Mesothelial cell of epicardium (in vitro differentiated cells): ENCODE results near the gene GLB1L2. TPM values are rescaled to one million over a fixed set of nuclear protein-coding genes. Genes with fewer than 3 reads are reported as not detected.

Experiments
- DNase-seq, 2 experiments: peaks; one replicate each; pipeline ENCODE4 v3.0.0; 2021; ENCODE audit warnings: low spot score in 2 of 2; ENCODE audit not compliant: unreplicated experiment in 2 of 2
- H3K27ac Mint-ChIP-seq: 2 replicates; pipeline ENCODE4 v1.8.0; 2021; ENCODE audit warnings: mixed read lengths
- H3K27me3 Mint-ChIP-seq: 2 replicates; pipeline ENCODE4 v1.8.0; 2021; ENCODE audit warnings: low read depth, mixed read lengths
- H3K36me3 Mint-ChIP-seq: 2 replicates; pipeline ENCODE4 v1.8.0; 2021; ENCODE audit warnings: mixed read lengths
- H3K4me1 Mint-ChIP-seq: 2 replicates; pipeline ENCODE4 v1.8.0; 2021; ENCODE audit warnings: mixed read lengths
- H3K4me3 Mint-ChIP-seq: 2 replicates; pipeline ENCODE4 v1.8.0; 2021; ENCODE audit warnings: mild to moderate bottlenecking, moderate library complexity, mixed read lengths
- H3K9me3 Mint-ChIP-seq: 2 replicates; pipeline ENCODE4 v1.8.0; 2021; ENCODE audit warnings: mixed read lengths
- total RNA-seq: library from RNA; stranded (reverse); gene quantifications from 3 replicates; pipeline ENCODE4 v1.2.1, GENCODE V29; 2021
- TF ChIP-seq, protein P1 (sequence below): fragments of 200-600 bp; sonication (generic); IDR thresholded peaks from one replicate; pipeline ENCODE4 v1.5.0; 2021; ENCODE audit warnings: antibody characterized with exemption; ENCODE audit not compliant: unreplicated experiment

GLB1L2 gene
- total RNA-seq, 1 donor from 2014 or later = 9.5 TPM

GRCh38 chr11:134372961-134373360 is 41.2 kb downstream of the GLB1L2 start:
- Mint-ChIP-seq H3K4me1 (no peaks in the 10 kb centered on the region), H3K9me3 (no peaks in the 10 kb centered on the region), H3K36me3 (no peaks in the 10 kb centered on the region), H3K27ac (no peak overlapping the region), H3K4me3 (no peak overlapping the region), H3K27me3 (no peaks in the 10 kb centered on the region)
- no peak for DNase-seq
- TF ChIP-seq, protein P1, sequence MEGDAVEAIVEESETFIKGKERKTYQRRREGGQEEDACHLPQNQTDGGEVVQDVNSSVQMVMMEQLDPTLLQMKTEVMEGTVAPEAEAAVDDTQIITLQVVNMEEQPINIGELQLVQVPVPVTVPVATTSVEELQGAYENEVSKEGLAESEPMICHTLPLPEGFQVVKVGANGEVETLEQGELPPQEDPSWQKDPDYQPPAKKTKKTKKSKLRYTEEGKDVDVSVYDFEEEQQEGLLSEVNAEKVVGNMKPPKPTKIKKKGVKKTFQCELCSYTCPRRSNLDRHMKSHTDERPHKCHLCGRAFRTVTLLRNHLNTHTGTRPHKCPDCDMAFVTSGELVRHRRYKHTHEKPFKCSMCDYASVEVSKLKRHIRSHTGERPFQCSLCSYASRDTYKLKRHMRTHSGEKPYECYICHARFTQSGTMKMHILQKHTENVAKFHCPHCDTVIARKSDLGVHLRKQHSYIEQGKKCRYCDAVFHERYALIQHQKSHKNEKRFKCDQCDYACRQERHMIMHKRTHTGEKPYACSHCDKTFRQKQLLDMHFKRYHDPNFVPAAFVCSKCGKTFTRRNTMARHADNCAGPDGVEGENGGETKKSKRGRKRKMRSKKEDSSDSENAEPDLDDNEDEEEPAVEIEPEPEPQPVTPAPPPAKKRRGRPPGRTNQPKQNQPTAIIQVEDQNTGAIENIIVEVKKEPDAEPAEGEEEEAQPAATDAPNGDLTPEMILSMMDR = no peak

GRCh38 chr11:134373591-134374052 is 41.8 kb downstream of the GLB1L2 start:
- TF ChIP-seq, protein P1 = no peak
- Mint-ChIP-seq H3K36me3 (no peaks in the 10 kb centered on the region), H3K4me3 (no peak overlapping the region), H3K27ac (no peak overlapping the region), H3K27me3 (no peaks in the 10 kb centered on the region), H3K4me1 (no peaks in the 10 kb centered on the region), H3K9me3 (no peaks in the 10 kb centered on the region)
- DNase-seq = no peak

GRCh38 chr11:134374171-134374570 is 42.4 kb downstream of the GLB1L2 start:
- H3K36me3 Mint-ChIP-seq = no peaks in the 10 kb centered on the region
- TF ChIP-seq, protein P1 = no peak
- no peak overlapping the region for H3K27ac Mint-ChIP-seq
- no peaks in the 10 kb centered on the region for H3K4me1 Mint-ChIP-seq
- DNase-seq = no peak
- H3K4me3 Mint-ChIP-seq = no peak overlapping the region
- no peaks in the 10 kb centered on the region for H3K27me3 Mint-ChIP-seq
- no peaks in the 10 kb centered on the region for H3K9me3 Mint-ChIP-seq

- Mint-ChIP-seq H3K9me3 (no peaks in the 10 kb centered on the region), H3K36me3 (no peaks in the 10 kb centered on the region), H3K4me1 (no peaks in the 10 kb centered on the region), H3K27ac (no peak overlapping the region), H3K4me3 (no peak overlapping the region), H3K27me3 (no peaks in the 10 kb centered on the region)
- DNase-seq = no peak
- TF ChIP-seq, protein P1 = no peak
These were observed 43.2 kb downstream of the GLB1L2 start for GRCh38 chr11:134374891-134375550.

DNA sequence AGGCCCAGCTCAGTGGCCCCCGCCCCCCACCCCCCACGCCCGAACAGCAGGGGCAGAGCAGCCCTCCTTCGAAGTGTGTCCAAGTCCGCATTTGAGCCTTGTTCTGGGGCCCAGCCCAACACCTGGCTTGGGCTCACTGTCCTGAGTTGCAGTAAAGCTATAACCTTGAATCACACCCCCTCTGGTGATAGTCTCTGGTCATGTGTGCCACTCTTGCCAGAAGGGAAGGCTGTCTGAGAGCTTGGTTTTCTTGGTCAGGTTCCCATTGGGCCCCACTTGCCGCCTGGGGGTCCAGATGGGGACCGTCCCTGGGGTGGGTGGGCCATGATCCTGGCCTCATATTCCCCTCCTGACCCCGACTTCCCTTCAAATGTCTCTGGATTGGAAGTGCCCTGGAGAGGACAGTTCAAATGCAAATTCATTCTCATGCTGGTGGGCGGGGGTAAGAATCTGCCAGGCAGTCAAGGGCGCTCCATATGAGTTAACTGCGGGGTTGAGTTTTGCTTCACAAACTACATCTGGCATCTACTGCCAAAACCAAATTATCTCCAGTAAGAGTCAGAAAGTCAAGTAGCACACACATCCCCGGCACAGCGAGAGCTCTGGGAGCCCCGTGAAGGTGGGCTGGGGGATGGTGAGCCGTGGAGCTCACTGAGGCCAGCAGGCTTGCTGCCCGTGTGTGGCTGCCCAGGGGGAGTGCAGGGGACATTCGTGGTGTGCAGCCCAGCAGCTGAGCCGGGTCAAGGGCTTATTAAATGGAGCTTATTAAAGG is 44.5 kb downstream of the GLB1L2 start:
- no peak overlapping the region for H3K4me3 Mint-ChIP-seq
- peaks cover 2% of the 10 kb centered on the region for H3K27me3 Mint-ChIP-seq
- TF ChIP-seq, protein P1 = no peak
- H3K27ac Mint-ChIP-seq = no peak overlapping the region
- no peaks in the 10 kb centered on the region for H3K9me3 Mint-ChIP-seq
- DNase-seq = no peak
- H3K4me1 Mint-ChIP-seq = no peaks in the 10 kb centered on the region
- H3K36me3 Mint-ChIP-seq = no peaks in the 10 kb centered on the region
